GF-D8 (cell line): ENCODE results near the gene N4BP2.
"Not testable (repeated sequence)": the region's sequence is repeated elsewhere in the genome, so short reads cannot be mapped to it uniquely, and the experiment has no call there.

Source experiments
- DNase-seq: peaks from one replicate; lab custom pipeline; 2025; lab: John Stamatoyannopoulos, UW

Gene N4BP2

DNA sequence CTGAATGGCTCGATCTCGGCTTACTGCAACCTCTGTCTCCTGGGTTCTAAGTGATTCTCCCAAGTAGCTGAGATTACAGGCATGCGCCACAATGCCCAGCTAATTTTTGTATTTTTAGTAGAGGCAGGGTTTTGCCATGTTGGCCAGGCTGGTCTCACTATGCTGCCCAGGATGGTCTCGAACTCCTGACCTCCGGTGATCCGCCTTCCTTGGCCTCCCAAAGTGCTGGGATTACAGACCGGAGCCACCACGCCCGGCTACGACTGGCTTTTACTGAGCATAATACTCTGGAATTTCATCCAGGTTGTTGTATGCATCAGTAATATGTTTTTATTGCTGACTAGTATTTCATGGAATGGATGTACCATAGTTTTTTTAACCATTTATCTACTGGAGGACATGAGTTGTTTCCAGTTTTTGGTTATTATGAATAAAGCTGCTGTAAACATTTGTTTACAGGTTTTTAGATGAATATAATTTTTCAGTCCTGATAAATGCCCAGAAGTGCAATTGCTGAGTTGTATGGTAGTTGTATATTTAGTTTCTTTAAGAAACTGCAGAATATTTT, 31.2 kb downstream of the N4BP2 start:
- no peak for DNase-seq

DNA sequence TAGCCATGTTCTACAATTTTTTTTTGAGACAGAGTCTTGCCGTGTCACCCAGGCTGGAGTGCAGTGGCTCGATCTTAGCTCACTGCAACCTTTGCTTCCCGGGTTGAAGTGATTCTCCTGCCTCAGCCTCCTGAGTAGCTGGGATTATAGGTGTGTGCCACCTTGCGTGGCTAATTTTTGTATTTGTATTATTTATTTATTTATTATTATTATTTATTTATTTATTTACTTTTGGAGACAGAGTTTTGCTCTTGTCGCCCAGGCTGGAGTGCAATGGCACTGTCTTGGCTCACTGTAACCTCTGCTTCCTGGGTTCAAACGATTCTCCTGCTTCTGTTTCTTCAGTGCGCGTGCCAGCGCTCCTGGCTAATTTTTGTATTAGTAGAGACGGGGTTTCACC, 36.8 kb downstream of the N4BP2 start:
- DNase-seq: not testable (repeated sequence)

DNA sequence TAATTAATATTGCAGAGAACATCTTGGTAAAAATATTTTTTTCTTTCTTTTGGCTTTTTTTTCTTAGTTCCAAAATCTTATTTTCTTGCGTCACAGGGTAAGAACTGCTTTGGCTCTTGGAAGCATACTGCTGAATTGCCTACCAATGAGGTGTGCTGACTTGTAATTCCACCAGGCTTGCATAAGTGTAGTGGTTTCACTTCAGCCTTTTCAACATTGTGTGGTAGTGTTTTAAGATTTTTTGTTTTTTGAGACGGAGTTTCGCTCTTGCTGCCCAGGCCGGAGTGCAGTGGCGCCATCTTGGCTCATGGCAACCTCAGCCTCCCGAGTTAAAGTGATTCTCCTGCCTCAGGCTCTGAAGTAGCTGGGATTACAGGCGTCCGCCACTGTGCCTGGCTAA, 42.4 kb downstream of the N4BP2 start:
- DNase-seq: no peak

DNA sequence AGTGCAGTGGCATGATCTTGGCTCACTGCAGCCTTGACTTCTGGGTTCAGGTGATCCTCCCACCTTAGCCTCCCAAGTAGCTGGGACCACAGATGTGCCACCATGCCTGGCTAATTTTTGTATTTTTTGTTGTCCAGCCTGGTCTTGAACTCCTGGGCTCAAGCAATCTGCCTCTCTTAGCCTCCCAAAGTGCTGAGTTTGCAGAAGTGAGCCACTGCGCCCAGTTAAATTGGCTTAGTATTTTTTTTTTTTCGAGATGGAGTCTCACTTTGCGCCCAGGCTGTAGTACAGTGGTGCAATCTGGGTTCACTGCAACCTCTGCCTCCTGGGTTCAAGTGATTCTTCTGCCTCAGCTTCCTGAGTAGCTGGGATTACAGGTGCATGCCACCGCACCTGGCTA, 50.5 kb downstream of the N4BP2 start:
- DNase-seq: not testable (repeated sequence)

DNA sequence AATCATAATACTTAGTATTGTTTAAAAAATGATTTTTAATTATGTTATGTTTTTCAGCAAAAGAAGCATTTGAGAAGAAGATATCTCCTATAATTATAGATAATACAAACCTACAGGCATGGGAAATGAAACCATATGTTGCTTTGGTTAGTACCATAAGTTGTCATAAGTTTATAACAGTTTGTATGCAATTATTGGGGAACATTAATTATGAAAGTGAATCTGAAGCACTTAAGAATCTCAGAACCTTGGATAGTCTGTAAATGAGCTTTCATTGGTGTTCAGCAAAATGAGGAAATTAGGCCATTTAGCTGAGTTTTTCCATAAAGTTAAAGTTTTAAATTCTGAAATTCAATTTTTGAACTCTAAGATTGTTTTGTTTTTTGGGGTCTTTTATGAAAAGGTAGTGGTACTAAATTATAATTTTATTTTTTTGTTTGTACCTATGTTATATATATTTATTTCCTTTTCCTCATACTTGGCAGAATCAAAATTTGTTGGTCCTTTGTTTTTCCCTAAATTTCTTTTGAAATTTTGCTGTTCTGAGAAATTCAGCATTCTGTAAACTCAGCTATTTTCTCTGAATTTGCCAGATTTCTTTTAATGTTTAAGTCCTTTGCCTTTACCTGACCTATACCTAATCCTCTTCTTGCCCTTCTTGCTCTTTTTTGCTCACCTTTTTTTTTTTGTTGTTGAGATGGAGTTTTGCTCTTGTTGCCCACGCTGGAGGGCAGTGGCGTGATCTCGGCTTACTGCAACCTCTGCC, 55.6 kb downstream of the N4BP2 start:
- DNase-seq: no peak

DNA sequence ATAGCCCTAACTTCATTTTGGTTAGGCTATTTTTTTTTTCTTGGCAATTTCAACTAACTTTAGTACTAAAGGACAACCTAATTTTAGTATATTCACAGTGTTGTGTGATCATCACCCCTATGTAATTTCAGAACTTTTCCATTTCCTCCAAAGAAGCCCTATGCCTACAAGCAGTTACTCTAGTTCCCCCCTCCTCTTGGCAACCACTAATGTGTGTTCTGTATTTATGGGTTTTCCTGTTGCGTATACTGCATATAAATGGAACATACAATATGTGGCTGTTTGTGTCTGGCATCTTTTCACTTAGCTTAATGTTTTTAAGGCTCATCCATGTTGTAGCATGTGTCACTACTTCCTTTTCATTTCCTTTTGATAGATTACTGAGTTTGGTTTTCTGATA, 57.6 kb downstream of the N4BP2 start:
- DNase-seq: peak; percentile 10

DNA sequence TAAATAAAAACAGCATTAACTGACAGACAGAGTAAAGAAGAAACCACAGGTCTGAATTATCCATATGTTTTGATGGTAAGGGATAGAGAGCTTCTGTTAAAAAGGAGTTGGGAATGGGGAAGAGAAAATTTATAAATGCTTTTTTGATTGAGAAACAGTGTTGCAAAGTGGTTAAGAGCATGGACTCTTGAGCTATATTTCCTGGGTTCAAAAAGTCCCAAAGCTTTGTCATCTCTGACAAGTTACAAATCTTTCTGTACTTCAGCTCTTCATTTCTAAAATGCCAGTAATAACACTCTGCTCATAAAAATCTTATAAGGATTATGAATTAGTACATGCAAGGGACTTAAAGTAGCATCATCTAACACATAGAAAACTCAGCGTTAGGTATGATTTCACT, 62.2 kb downstream of the N4BP2 start:
- no peak for DNase-seq

DNA sequence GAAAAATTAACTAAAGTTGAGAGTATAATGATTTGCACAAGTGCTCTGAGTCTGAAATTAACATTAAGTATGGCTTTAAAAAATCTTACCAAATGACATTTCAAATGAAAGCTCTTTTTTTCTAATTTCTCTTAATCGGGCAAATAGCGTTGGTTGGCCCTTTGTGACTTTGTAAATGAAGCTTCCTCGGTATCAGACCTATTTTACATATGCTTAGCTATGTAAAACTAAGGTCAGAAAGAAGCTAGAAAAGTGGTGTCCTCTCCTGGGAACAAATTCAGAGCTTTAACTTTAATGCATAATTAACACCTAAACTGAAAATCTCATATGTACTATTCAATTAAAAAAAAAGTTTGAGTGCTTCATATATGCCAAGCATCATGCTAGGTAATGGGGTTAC, 62.7 kb downstream of the N4BP2 start:
- no peak for DNase-seq

DNA sequence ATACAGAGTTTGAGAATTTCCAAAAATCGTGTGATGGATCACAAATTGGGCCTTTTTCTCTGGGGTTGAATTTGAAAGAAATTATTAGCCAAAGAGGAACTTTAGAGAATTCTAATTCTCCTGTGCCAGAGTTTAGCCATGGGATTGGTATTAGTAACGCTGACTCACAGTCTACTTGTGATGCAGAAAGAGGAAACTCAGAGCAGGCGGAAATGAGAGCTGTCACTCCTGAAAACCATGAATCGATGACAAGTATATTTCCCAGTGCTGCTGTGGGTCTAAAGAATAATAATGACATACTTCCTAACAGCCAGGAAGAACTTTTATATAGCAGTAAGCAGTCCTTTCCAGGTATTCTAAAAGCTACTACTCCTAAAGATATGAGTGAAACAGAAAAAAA, 64.9 kb downstream of the N4BP2 start:
- peak; percentile 30 for DNase-seq

DNA sequence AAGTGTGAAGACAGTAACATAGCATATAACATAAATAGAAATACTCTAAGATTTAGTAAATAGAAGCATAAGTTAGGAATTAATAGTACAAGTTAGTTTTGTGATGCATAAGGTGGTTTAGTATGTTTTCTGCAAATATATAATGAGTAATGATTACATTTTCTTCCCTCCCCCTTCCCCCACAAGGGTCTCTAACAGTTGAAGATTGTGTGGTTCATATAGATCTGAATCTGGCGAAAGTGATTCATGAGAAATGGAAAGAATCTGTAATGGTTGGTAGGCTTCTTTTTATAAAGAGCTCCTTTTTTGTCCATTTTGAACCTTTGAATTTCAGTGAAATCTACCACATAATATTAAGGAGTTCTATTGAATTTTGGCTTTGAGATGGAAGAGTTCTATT, 66.3 kb downstream of the N4BP2 start:
- DNase-seq: no peak

DNA sequence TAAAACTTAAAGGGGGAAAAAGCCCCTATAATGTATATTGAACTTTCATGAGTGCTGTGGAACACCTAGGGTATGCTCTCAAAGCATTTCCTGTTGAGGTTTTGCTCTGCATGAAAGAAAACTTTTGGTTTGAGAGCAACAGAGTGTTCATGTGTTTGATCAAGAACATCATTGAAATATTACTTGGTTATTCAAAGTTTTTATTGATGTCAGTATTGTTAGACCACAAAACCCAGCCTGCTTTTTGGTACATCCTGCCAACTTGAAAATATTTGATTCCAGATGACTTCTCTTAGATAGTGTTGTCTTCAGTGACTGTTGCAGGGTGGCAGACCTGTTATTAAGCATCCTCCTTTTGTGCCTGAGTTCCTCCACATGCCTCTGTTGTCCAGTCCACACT, 68.0 kb downstream of the N4BP2 start:
- no peak for DNase-seq

DNA sequence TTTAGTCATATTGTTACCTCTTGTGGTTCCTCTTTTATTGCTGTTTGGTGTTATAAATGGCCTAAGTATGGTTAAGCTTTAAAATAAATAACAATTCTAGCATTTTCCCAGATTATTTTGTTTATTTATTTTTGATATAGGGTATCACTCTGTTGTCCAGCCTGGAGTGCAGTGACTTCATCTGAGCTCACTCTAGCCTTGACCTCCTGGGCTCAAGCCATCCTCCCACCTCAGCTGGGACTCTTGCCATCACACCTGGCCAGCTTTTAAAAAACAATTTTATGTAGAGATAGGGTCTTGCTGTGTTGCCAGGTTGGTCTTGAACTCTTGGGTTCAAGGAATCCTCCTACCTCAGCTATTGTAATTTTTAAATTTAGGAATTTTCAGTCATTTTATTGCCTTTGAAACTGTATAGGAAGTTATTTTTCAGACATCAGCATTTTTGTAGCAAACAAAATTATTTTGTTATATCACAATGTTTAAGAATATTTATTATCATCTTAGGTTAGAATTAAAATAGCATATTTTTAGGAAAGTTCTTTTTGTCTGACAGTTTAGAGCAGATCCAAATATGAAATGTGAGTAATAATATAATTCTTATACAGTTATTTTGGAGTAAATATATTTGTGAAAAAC, 73.9 kb downstream of the N4BP2 start:
- no peak for DNase-seq

DNA sequence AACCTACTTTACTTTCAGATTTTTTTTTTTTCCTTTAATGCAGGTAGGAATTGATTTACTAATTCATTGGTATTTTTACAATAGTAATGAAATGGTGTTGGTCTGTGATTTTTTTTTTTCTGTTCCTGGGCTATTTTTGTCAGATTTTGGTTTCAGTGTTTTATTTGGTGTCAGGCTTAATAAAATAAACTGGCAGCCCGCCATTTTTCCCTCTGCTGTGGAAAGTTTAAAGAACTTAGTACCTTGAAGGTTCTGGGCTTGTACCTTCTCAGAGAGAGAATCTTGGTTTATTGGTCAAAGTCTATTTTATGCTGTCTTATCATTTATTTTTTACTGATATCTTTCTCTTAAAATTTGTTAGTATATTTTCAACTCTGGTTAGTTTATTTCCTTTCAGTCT, 76.2 kb downstream of the N4BP2 start:
- no peak for DNase-seq

DNA sequence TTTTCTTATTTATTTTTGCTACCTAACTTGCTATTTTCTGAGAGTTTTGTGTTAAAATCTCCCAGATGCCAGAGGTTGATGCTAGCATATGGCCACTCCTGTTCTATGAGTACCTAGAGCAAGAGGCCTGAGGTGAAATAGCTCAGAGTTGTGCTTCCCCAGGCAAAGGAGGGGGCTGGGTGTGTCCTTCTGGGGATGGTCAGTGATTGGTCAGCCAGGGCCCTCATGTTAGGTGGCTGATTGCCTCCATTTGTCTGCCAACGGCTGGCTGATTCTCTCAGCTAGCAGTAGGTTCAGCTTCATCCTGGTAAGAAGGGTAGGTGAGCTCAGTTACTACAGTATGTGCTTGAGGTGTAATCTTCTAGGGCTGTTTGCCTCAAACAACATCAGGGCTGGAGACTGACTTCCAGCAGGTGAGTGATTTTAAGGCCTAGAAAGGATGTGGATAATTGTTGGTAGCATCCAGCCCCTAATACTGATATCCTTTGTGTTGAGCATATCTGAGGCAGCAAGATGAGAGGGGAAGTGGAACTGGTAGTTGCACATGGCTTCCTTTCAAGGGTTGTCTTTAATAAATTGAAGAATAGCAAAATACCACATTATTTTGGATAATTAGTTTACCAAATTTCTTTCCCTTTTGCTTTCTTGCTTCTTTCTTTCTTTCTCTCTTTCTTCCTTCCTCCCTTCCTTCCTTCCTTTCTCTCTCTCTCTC, 77.7 kb downstream of the N4BP2 start:
- no peak for DNase-seq

DNA sequence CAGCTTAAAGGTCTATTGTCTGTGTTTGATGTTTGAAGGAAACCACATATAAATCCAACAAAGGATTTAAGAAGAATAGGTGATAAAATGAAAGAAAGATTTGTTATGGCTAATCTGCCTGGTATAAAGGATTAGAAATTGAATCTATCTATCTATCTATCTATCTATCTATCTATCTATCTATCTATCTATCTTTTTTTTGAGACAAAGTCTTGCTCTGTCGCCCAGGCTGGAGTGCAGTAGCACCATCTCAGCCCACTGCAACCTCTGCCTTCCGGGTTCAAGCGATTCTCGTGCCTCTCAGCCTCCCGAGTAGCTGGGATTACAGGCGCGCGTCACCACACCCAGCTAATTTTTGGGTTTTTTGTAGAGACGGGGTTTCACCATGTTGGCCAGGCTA, 79.6 kb downstream of the N4BP2 start:
- not testable (repeated sequence) for DNase-seq

DNA sequence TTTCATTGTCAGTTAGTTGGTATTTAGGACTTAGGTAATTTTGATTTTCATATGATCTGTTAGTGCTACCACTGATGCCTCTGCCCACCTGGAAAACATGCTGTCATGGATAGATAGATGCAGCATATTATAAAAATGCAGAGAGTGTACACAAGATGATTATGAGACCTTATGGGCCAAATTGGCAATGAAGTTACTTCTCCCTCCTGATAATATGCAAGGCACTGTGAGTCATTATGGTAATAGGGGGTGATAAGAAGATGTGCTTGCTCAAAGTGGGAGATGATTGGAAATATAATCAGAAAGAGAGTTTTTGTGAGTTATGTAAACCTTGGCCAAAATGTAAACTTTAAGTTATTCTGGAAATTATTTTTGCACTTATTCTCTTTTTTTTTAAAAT, 83.5 kb downstream of the N4BP2 start:
- DNase-seq: no peak

DNA sequence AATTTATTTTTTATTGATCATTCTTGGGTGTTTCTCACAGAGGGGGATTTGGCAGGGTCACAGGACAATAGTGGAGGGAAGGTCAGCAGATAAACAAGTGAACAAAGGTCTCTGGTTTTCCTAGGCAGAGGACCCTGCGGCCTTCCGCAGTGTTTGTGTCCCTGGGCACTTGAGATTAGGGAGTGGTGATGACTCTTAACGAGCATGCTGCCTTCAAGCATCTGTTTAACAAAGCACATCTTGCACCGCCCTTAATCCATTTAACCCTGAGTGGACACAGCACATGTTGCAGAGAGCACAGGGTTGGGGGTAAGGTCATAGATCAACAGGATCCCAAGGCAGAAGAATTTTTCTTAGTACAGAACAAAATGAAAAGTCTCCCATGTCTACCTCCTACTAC, 83.9 kb downstream of the N4BP2 start:
- not testable (repeated sequence) for DNase-seq

DNA sequence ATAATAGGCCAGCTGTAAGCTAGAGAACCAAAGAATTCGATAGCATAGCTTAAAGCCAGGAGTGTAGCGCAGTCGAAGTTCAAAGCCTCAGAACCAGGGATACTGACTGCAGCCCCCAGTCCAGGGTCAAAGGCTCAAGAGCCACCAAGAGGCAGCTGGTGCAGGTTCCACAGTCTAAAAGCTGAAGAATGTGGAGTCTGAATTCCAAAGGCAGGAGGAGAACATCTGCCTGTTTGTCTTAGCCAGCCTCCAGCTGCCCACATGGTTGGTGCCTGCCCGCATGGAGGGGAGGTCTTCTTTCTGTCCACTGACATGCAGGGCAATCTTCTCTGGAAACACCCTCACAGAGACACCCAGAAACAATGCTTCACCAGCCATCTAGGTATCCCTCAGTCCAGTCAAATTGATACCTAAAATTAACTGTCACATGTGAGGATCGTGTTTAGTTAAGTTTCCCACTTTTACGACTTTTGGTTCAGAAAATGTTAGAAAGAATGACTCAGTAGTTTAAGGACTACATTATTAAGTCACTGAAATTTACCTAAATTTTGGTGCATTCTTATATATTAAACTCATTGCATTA, 87.4 kb downstream of the N4BP2 start:
- DNase-seq: no peak

DNA sequence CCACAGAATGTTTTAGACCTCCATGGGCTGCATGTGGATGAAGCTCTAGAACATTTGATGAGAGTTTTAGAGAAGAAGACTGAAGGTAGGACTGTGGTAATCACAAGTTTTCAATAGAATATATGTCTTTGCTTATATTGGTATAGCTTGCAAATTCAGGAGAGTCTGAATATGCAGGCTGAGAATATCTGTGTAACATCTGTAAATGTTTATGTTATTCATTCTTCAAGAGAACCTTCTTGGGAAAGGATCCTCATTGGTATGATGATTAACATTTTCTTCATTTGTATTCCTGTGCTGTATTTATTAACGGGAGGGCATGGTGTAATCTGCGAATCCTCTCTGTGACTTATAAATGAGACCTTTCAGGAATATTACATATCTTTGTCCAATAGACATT, 88.1 kb downstream of the N4BP2 start:
- DNase-seq: no peak

DNA sequence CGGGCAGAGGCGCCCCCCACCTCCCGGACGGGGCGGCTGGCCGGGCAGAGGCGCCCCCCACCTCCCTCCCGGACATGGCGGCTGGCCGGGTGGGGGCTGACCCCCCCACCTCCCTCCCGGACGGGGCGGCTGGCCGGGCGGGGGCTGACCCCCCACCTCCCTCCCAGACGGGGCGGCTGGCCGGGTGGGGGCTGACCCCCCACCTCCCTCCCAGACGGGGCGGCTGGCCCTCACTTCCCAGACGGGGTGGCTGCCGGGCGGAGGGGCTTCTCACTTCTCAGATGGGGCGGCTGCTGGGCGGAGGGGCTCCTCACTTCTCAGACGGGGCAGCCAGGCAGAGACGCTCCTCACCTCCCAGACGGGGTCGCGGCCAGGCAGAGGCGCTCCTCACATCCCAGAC, 90.8 kb downstream of the N4BP2 start:
- DNase-seq: not testable (repeated sequence)

DNA sequence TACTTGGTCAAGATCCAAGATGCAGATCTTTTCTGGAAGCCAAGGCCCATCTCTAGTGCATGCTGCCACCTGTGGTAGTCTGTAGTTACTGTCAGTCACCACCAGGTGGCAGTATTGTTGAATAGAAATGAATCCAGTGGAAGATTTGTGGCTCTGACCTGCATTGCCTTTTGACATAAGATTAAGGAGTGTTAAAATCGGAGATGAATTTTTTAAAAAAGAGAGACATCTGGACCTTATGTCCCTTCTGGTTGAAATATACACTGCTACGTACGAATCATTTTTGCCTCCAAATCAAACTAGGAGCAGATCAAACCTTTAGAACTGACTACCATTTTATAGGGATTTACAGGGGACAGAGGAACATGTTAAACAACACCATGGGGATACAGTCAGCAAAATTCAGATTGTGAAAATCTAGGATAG, 93.3 kb downstream of the N4BP2 start:
- DNase-seq: peak; percentile 52

DNA sequence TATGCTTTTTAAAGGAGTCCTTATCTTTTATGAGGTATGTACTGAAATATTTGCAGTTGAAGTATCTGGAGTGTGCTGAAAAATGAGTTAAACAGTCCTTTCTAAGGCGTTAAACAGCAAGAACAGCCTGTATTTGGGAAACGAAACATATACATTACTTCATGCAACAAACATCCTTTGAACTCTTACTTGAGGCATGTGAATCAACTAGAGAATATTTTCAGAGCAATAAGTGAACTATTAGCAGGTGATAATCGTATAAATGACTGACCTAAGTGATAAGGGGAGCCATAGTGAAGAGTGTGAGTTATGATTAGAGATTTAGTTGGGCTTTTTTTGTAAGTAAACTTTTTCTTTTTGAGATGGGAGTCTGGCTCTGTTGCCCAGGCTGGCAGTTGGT, 94.3 kb downstream of the N4BP2 start:
- DNase-seq: no peak

DNA sequence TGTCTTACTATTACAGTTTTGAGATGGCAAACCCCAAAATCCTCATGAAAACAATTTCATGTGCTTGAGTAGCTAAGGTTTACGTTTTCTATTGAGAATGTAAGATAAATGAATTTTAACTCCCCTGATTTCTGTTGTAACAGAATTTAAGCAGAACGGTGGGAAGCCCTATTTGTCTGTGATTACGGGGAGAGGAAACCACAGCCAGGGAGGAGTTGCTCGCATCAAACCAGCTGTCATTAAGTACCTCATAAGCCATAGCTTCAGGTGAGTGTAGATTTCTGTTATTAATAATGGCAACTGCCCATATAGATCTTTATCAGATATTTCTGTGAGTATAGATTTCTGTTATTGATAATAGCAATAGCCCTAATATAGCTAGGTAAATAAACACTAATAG, 96.0 kb downstream of the N4BP2 start:
- no peak for DNase-seq
